ENCODE data around the gene ZNF622. TPM values are rescaled to one million over a fixed set of nuclear protein-coding genes. Genes with fewer than 3 reads are reported as not detected.

ZNF622 gene, protein sequence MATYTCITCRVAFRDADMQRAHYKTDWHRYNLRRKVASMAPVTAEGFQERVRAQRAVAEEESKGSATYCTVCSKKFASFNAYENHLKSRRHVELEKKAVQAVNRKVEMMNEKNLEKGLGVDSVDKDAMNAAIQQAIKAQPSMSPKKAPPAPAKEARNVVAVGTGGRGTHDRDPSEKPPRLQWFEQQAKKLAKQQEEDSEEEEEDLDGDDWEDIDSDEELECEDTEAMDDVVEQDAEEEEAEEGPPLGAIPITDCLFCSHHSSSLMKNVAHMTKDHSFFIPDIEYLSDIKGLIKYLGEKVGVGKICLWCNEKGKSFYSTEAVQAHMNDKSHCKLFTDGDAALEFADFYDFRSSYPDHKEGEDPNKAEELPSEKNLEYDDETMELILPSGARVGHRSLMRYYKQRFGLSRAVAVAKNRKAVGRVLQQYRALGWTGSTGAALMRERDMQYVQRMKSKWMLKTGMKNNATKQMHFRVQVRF
- total RNA-seq, result 60.8 and 65.2 TPM in 2 replicates

DNA sequence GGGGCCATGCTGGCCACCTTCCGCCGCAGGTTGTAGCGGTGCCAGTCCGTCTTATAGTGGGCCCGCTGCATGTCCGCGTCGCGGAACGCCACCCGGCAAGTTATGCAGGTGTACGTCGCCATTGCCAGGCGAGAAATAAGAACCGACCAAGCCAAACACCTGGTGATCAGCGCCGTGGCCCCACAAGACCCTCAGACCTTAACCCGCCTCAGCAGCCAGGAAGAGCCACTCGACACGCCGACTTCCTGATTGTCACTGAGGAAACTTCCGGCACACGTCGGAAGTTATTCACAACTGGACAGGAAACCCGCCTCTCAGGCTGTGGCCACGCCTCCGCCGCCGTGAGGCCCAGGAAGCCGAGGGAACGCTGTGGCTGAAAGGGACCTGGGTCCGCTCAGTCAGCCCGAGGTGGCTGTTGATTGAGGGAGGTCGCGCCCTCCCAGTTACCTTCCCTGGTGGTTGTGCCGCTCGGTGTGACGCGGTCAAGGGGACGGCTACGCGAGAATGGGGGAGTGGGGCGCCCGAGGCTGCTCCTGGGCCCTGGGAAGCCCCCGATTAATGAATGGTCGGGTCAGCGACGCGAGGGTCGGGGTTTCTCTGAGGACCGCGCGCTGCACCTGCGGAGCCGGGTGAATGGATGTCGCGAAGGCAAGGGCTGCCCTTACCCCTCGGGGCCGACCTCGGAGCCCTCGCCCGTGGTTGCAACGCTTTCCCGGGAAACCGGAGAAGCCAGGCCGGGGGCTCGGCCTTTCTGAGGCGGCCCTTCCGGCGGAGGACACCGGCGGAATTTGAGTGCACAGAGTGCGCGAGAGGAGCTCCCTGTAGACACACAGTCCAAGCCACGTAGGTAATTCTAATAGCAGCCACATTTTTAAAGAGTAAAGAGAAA, at the start of gene ZNF622:
Gene ZNF622, minus strand, starts transcription at position 257 of the 889 bp plus-strand sequence. Its CDS starts 135 bp downstream, at position 122.
- Histone ChIP-seq H3K4me3 (ENCODE audit: low read depth, low read length) (peak within 1 kb of the TSS; percentile 65), H3K36me3 (ENCODE audit: control insufficient read depth, insufficient read depth, low read length) (no peaks in the 10 kb centered on the region), H3K27me3 (ENCODE audit: control insufficient read depth, insufficient read depth, low read length) (no peaks in the 10 kb centered on the region)
- peak; percentile 74 for DNase-seq (ENCODE audit: low read depth)
- TF ChIP-seq, protein P1, sequence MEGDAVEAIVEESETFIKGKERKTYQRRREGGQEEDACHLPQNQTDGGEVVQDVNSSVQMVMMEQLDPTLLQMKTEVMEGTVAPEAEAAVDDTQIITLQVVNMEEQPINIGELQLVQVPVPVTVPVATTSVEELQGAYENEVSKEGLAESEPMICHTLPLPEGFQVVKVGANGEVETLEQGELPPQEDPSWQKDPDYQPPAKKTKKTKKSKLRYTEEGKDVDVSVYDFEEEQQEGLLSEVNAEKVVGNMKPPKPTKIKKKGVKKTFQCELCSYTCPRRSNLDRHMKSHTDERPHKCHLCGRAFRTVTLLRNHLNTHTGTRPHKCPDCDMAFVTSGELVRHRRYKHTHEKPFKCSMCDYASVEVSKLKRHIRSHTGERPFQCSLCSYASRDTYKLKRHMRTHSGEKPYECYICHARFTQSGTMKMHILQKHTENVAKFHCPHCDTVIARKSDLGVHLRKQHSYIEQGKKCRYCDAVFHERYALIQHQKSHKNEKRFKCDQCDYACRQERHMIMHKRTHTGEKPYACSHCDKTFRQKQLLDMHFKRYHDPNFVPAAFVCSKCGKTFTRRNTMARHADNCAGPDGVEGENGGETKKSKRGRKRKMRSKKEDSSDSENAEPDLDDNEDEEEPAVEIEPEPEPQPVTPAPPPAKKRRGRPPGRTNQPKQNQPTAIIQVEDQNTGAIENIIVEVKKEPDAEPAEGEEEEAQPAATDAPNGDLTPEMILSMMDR (IDR thresholded peaks at IDR 0.05; ENCODE audit: insufficient read depth, low read length, poor library complexity, severe bottlenecking), result no peak

DNA sequence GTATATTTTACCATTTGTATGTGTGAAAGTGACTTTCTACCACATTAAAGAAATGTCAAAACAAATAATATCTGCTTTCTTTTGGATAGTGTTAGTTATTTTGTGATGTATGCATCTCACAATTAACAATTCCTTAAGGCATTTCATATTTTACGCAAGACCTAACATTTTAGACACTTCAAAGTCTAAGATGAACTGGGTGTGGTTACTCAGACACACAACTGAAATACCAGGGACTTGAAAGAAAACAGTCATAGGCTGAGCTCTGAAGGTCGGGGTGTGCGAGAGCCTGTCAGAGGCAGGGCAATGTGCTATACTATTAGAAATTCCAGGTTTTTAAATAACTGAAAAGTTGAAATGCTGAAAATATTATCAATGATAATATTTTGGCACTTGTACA, 44.5 kb upstream of the ZNF622 start:
- DNase-seq (ENCODE audit: low read depth), result no peak
- no peak overlapping the region for H3K4me3 ChIP-seq (ENCODE audit: low read depth, low read length)
- H3K27me3 ChIP-seq (ENCODE audit: control insufficient read depth, insufficient read depth, low read length), result no peaks in the 10 kb centered on the region
- no peaks in the 10 kb centered on the region for H3K36me3 ChIP-seq (ENCODE audit: control insufficient read depth, insufficient read depth, low read length)
- TF ChIP-seq, protein P1 (IDR thresholded peaks at IDR 0.05; ENCODE audit: insufficient read depth, low read length, poor library complexity, severe bottlenecking), result no peak

DNA sequence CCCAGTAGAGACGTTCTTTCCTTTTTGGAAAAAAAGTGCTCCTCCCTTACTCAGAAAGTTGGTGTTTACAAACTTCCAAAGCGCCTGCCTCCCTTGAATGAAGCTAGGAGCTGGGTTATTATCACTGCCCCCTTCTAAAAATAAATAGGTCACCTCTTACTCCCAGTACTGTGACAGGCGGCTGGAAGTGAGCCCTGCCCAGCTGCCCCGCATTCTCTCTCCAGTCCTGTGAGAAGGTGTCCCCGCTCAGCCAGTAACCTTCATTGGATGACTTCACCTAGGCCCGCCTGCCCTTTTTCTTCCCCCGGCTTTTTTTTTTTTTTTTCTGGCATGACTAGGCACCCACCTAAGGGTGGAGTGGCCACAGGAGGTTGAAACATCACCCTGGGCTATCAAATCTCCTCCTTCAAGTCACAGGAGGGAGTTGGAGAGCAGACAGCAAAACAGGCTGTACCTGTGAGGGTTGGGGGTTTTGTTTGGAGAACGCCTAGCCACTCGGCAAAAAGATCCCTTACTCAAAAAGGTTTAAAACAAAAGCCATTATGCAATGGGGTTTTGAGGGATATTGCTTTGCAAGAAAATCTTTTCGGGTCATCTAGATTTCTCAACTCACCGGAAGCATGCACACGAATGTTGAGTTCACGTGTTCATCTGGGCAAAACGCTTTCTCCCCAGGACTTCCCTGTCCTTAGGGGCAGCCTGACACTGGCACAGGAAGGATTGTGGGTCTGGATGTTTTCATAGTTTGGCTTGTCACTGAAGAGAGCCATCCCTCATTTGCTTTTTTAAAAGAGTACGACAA, 43.3 kb upstream of the ZNF622 start:
- no peak overlapping the region for H3K4me3 ChIP-seq (ENCODE audit: low read depth, low read length)

DNA sequence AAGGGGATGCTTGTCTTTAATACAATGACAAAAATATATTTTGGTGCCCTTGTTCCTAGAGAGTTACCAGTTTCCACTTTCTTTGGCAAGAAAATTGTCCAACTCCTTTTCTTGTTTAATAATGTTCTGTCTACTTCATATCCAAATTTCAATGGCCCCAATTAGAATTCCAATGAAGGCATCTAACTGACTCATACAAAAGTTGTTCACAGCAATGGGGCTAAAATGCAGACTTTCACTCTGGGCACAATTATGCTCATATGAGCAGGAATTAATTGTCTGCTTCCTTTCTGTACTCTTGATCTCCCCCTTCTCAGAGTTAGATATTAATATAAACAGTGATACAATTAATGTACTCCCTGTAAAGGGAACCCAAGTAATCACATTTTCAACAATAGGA, 42.1 kb upstream of the ZNF622 start:
- no peak overlapping the region for H3K4me3 ChIP-seq (ENCODE audit: low read depth, low read length)

More for the DNA sequence above, 43.3 kb upstream of the ZNF622 start:
- H3K27me3 ChIP-seq (ENCODE audit: control insufficient read depth, insufficient read depth, low read length), result no peaks in the 10 kb centered on the region
- TF ChIP-seq, protein P1 (IDR thresholded peaks at IDR 0.05; ENCODE audit: insufficient read depth, low read length, poor library complexity, severe bottlenecking), result no peak
- H3K36me3 ChIP-seq (ENCODE audit: control insufficient read depth, insufficient read depth, low read length), result no peaks in the 10 kb centered on the region
- no peak for DNase-seq (ENCODE audit: low read depth)

DNA sequence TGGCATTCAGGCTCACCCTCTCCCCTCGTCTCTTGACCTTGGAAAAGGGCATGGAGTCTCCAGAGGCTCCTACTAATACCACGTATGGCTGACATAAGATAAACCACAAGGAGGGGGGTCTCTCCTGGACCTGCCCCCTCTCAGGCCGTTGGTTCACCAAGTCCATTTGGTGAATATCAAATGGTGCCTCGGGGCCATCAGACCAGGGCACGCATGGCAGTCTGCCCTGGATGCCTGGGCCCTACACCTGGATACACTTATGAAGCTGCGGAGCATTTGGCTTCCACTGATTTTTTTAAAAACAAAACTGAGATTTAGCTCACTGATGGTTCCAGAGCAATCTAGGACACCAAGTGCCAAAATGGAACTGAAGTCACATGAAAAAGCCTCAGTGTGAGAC, 40.3 kb upstream of the ZNF622 start:
- Histone ChIP-seq H3K4me3 (ENCODE audit: low read depth, low read length) (no peak overlapping the region), H3K27me3 (ENCODE audit: control insufficient read depth, insufficient read depth, low read length) (no peaks in the 10 kb centered on the region), H3K36me3 (ENCODE audit: control insufficient read depth, insufficient read depth, low read length) (no peaks in the 10 kb centered on the region)
- no peak for DNase-seq (ENCODE audit: low read depth)
- TF ChIP-seq, protein P1 (IDR thresholded peaks at IDR 0.05; ENCODE audit: insufficient read depth, low read length, poor library complexity, severe bottlenecking), result no peak

More for the DNA sequence above, 42.1 kb upstream of the ZNF622 start:
- Histone ChIP-seq H3K36me3 (ENCODE audit: control insufficient read depth, insufficient read depth, low read length) (no peaks in the 10 kb centered on the region), H3K27me3 (ENCODE audit: control insufficient read depth, insufficient read depth, low read length) (no peaks in the 10 kb centered on the region)
- no peak for DNase-seq (ENCODE audit: low read depth)
- TF ChIP-seq, protein P1 (IDR thresholded peaks at IDR 0.05; ENCODE audit: insufficient read depth, low read length, poor library complexity, severe bottlenecking), result no peak
